Endothelial cell of umbilical vein (primary cell): ENCODE results near the gene UNC5C. TPM values are rescaled to one million over a fixed set of nuclear protein-coding genes. Genes with fewer than 3 reads are reported as not detected.

Experiments
- BruUV-seq: library from RNA; stranded (reverse); fragments of 400-500 nt; replicated peaks from 2 replicates; lab custom pipeline; 2021; lab: Mats Ljungman, UMichigan
- CTCF ChIA-PET: fragments of 300-600, 350-600 bp; sonication (Branson Sonifier 250); formaldehyde crosslinking; loops from one replicate; lab custom pipeline; 2021; ENCODE audit warnings: antibody characterized with exemption, inconsistent platforms; lab: Charles Lee
- POLR2A ChIA-PET: fragments of 300-600, 350-600 bp; sonication (Branson Sonifier 250); formaldehyde crosslinking; loops from one replicate; lab custom pipeline; 2021; ENCODE audit warnings: antibody characterized with exemption, inconsistent platforms; lab: Charles Lee
- DNase-seq: peaks from one replicate; pipeline ENCODE4 v3.0.0-alpha.2; 2011; ENCODE audit warnings: low read depth, low spot score
- FAIRE-seq: peaks from 2 replicates; lab custom pipeline; 2011; peaks lifted over from hg19 to GRCh38; lab: Jason Lieb, UNC
- H2AFZ ChIP-seq: 2 replicates; pipeline ENCODE4 v1.6.0; 2012; ENCODE audit warnings: low read depth, low read length, control low read depth, inconsistent platforms
- H3K27ac ChIP-seq: 2 replicates; pipeline ENCODE4 v1.5.1; 2011; ENCODE audit warnings: low read depth, mild to moderate bottlenecking, control low read depth, low read length, moderate library complexity; ENCODE audit not compliant: insufficient read depth
- H3K27me3 ChIP-seq, 2 experiments: 2 replicates each; pipeline versions ENCODE4 v1.6.0 to v1.6.1; 2011; ENCODE audit warnings: low read length in 2 of 2, mixed read lengths in 1 of 2; ENCODE audit not compliant: control insufficient read depth in 2 of 2, insufficient read depth in 2 of 2
- H3K36me3 ChIP-seq, 2 experiments: 2 replicates in 1 of 2; 3 replicates in 1 of 2; pipeline ENCODE4 v1.5.1; 2011; ENCODE audit warnings: low read length in 2 of 2, mild to moderate bottlenecking in 1 of 2, moderate library complexity in 1 of 2; ENCODE audit not compliant: control insufficient read depth in 2 of 2, insufficient read depth in 2 of 2; ENCODE audit errors: extremely low read depth in 1 of 2
- H3K4me1 ChIP-seq: 3 replicates; pipeline ENCODE4 v1.5.1; 2011; ENCODE audit warnings: mild to moderate bottlenecking, low read length; ENCODE audit not compliant: control insufficient read depth, insufficient read depth; ENCODE audit errors: extremely low read depth
- H3K4me2 ChIP-seq: 2 replicates; pipeline ENCODE4 v1.6.1; 2011; ENCODE audit warnings: low read length, control low read depth, mixed read lengths; ENCODE audit not compliant: insufficient read depth
- H3K4me3 ChIP-seq, 3 experiments: fragments of 200-600 bp in 1 of 3; sonication (generic), shearing (Covaris generic) in 1 of 3; replicated peaks in 1 of 3; 2 replicates each; pipeline ENCODE4 v1.5.1; 2011 to 2016; ENCODE audit warnings: control low read depth in 3 of 3, low read length in 3 of 3, mild to moderate bottlenecking in 2 of 3, inconsistent platforms in 1 of 3, low read depth in 1 of 3, moderate library complexity in 1 of 3; ENCODE audit not compliant: insufficient read depth in 1 of 3
- H3K79me2 ChIP-seq: 2 replicates; pipeline ENCODE4 v1.6.0; 2012; ENCODE audit warnings: low read length, inconsistent platforms; ENCODE audit not compliant: control insufficient read depth, insufficient read depth
- H3K9ac ChIP-seq: replicated peaks from 2 replicates; pipeline ENCODE3; 2011; ENCODE audit warnings: low read length, control low read depth; ENCODE audit not compliant: insufficient read depth; ENCODE audit errors: extremely low read depth
- H3K9me1 ChIP-seq: replicated peaks from 3 replicates; pipeline ENCODE4 v1.6.0; 2011; ENCODE audit warnings: mild to moderate bottlenecking, low read length; ENCODE audit not compliant: control insufficient read depth, insufficient read depth; ENCODE audit errors: extremely low read depth
- H3K9me3 ChIP-seq: replicated peaks from 2 replicates; pipeline ENCODE4 v1.5.1; 2012; ENCODE audit warnings: low read length, inconsistent platforms; ENCODE audit not compliant: control insufficient read depth, insufficient read depth
- H4K20me1 ChIP-seq: replicated peaks from 2 replicates; pipeline ENCODE3; 2011; ENCODE audit warnings: mild to moderate bottlenecking, low read length; ENCODE audit not compliant: control insufficient read depth, insufficient read depth; ENCODE audit errors: extremely low read depth
- CTCF ChIP-seq, 2 donors: IDR thresholded peaks; 1 replicate in 1 of 2; 2 replicates in 1 of 2; pipeline ENCODE4 v1.5.1; 2011; ENCODE audit warnings: low read length in 2 of 2, mild to moderate bottlenecking in 2 of 2, moderate library complexity in 2 of 2, control low read depth in 1 of 2, inconsistent platforms in 1 of 2, low read depth in 1 of 2; ENCODE audit not compliant: insufficient read depth in 1 of 2; ENCODE audit errors: extremely low read depth in 1 of 2
- EZH2 ChIP-seq: IDR thresholded peaks from 2 replicates; pipeline ENCODE4 v1.6.1; 2012; ENCODE audit warnings: borderline replicate concordance, low read depth, mild to moderate bottlenecking, moderate library complexity, low read length, inconsistent platforms; ENCODE audit not compliant: severe bottlenecking
- FOS ChIP-seq: IDR thresholded peaks from 2 replicates; pipeline ENCODE4 v1.6.1; 2011; ENCODE audit warnings: mild to moderate bottlenecking, low read length, moderate library complexity, borderline replicate concordance; ENCODE audit not compliant: insufficient read depth
- GATA2 ChIP-seq: IDR thresholded peaks from 2 replicates; pipeline ENCODE4 v1.7.0; 2011; ENCODE audit warnings: low read depth, mild to moderate bottlenecking, moderate library complexity, mixed read lengths, low read length; ENCODE audit not compliant: insufficient read length, insufficient read depth
- JUN ChIP-seq: IDR thresholded peaks from 2 replicates; pipeline ENCODE4 v1.6.1; 2011; ENCODE audit warnings: borderline replicate concordance, low read depth; ENCODE audit not compliant: insufficient read length, insufficient read depth
- MAX ChIP-seq: IDR thresholded peaks from 2 replicates; pipeline ENCODE4 v1.6.1; 2011; ENCODE audit not compliant: insufficient read depth, insufficient read length
- MYC ChIP-seq: IDR thresholded peaks from one replicate; pipeline ENCODE4 v1.6.1; 2011; ENCODE audit warnings: mild to moderate bottlenecking, low read depth, low read length
- POLR2A ChIP-seq: IDR thresholded peaks from 2 replicates; pipeline ENCODE4 v1.6.1; 2012; ENCODE audit warnings: low read depth, mild to moderate bottlenecking, control low read depth, low read length
- POLR2AphosphoS5 ChIP-seq: IDR thresholded peaks from 2 replicates; pipeline ENCODE4 v1.6.1; 2012; ENCODE audit warnings: low read depth, mild to moderate bottlenecking, control low read depth, low read length, moderate library complexity; ENCODE audit not compliant: insufficient read depth
- dilution Hi-C: fragments of 300-500 bp; cut with MboI; formaldehyde crosslinking; loops from one replicate; pipeline ENCODE4 v1.15.0; 2019; ENCODE audit warnings: low sequenced_read_pairs; ENCODE audit not compliant: extremely low pct_ligation_motif_present
- intact Hi-C: fragments of 100-400 bp; cut with micrococcal nuclease; formaldehyde crosslinking; loops from one replicate; pipeline ENCODE4 v1.10.0; 2022
- polyA plus RNA-seq, 4 experiments: library from polyadenylated mRNA; depleted of rRNA in 3 of 4; stranded (reverse) in 3 of 4; unstranded in 1 of 4; fragments of >200 nt; gene quantifications; 2 replicates each; pipeline versions ENCODE4 v1.2.1 to v1.2.3, GENCODE V29; 2011 to 2012; ENCODE audit warnings: missing spikeins in 1 of 4
- total RNA-seq: library from RNA; stranded (reverse); gene quantifications from 2 replicates; pipeline ENCODE4 v1.2.3, GENCODE V29; 2021

Gene UNC5C
- total and polyA plus RNA-seq, 2 donors (not counting 3 experiments of a cell fraction or from before 2014, with no cell fraction given): 0.44 to 0.53 TPM

GRCh38 chr4:95231681-95232080, 317.1 kb downstream of the UNC5C start:
- H3K9ac ChIP-seq: no peak overlapping the region
- no peak overlapping the region for H2AFZ ChIP-seq
- no TSS peak for BruUV-seq
- ChIA-PET CTCF (no interaction called here), POLR2A (no interaction called here)
- intact Hi-C loops: no loop called here
- no peak overlapping the region for H3K27ac ChIP-seq
- dilution Hi-C loops: no loop called here
- no peak for TF ChIP-seq FOS
- no peak for TF ChIP-seq GATA2
- no peak for TF ChIP-seq POLR2A
- no peak for TF ChIP-seq CTCF (IDR thresholded peaks at IDR 0.05; ENCODE audit: extremely low read depth in 1 of 2, insufficient read depth in 1 of 2, low read depth in 1 of 2, low read length in 2 of 2)
- TF ChIP-seq JUN: no peak
- no peak for TF ChIP-seq MYC
- TF ChIP-seq EZH2: no peak
- TF ChIP-seq POLR2AphosphoS5: no peak
- TF ChIP-seq MAX: no peak
- no peaks in the 10 kb centered on the region for H3K27me3 ChIP-seq
- H3K4me2 ChIP-seq: no peak overlapping the region
- H3K9me1 ChIP-seq: no peaks in the 10 kb centered on the region
- H3K4me1 ChIP-seq: no peaks in the 10 kb centered on the region
- DNase-seq (no peak), FAIRE-seq (peak; percentile 18)
- H3K79me2 ChIP-seq: no peaks in the 10 kb centered on the region
- H3K4me3 ChIP-seq: no peak overlapping the region
- H3K36me3 ChIP-seq: no peaks in the 10 kb centered on the region
- no peaks in the 10 kb centered on the region for H3K9me3 ChIP-seq
- H4K20me1 ChIP-seq: no peaks in the 10 kb centered on the region
